HCT116 (cell line): ENCODE measurements around the gene GALNT7. TPM values are rescaled to one million over a fixed set of nuclear protein-coding genes. Genes with fewer than 3 reads are reported as not detected.

Source experiments
- ATAC-seq: fragments of 200-7000 bp; cut with Tn5 transposase; 2 replicates; pipeline ENCODE4 v1.9.1; 2020; ENCODE audit warnings: mild to moderate bottlenecking, moderate library complexity
- BruUV-seq: library from RNA; stranded (reverse); fragments of 400-500 nt; replicated peaks from 2 replicates; lab custom pipeline; 2021; lab: Mats Ljungman, UMichigan
- CTCF ChIA-PET: fragments of 300-600 bp; sonication (Branson Sonifier 250); formaldehyde crosslinking; loops from one replicate; lab custom pipeline; 2021; ENCODE audit warnings: antibody characterized with exemption; lab: Charles Lee
- POLR2A ChIA-PET: fragments of 300-600, 350-600 bp; sonication (Branson Sonifier 250); formaldehyde crosslinking; loops from one replicate; lab custom pipeline; 2021; ENCODE audit warnings: antibody characterized with exemption; lab: Charles Lee
- RAD21 ChIA-PET, 2 experiments: fragments of 300-600 bp; sonication (Branson Sonifier 250); formaldehyde crosslinking; loops; one replicate each; lab custom pipeline; 2023; ENCODE audit warnings: low total read pairs in 2 of 2; ENCODE audit not compliant: uncharacterized antibody in 2 of 2, unreplicated experiment in 2 of 2, low non-redundant PET in 1 of 2; lab: Charles Lee
- DNase-seq: peaks from one replicate; pipeline ENCODE4 v3.0.0-alpha.2; 2010; ENCODE audit warnings: low read depth, low spot score
- H2AFZ ChIP-seq: fragments of 200-600 bp; shearing (Covaris generic), sonication (generic); 2 replicates; pipeline ENCODE4 v1.6.1; 2017; ENCODE audit warnings: low read depth, mixed run types, mixed read lengths, antibody characterized with exemption, low read length; ENCODE audit not compliant: poor library complexity, severe bottlenecking
- H3K27ac ChIP-seq: 2 replicates; pipeline ENCODE4 v1.5.1; 2012; ENCODE audit warnings: low read depth, low read length
- H3K27me3 ChIP-seq: fragments of 200-600 bp; sonication (generic); 2 replicates; pipeline ENCODE4 v1.6.1; 2016; ENCODE audit warnings: mixed run types, low read length, mixed read lengths; ENCODE audit not compliant: insufficient read depth
- H3K36me3 ChIP-seq, 2 experiments: fragments of 200-500 bp in 1 of 2; fragments of 200-600 bp in 1 of 2; sonication (Bioruptor generic) in 1 of 2; sonication (generic) in 1 of 2; 2 replicates each; pipeline versions ENCODE4 v1.5.1 to v1.6.1; 2014 to 2016; ENCODE audit warnings: low read length in 2 of 2, inconsistent platforms in 1 of 2, mixed read lengths in 1 of 2, mixed run types in 1 of 2; ENCODE audit not compliant: insufficient read depth in 2 of 2, control insufficient read depth in 1 of 2
- H3K4me1 ChIP-seq, 2 experiments: fragments of 200-600 bp in 1 of 2; sonication (generic) in 1 of 2; 2 replicates each; pipeline versions ENCODE4 v1.5.1 to v1.6.1; 2012 to 2017; ENCODE audit warnings: low read length in 2 of 2, inconsistent platforms in 1 of 2, mild to moderate bottlenecking in 1 of 2, mixed read lengths in 1 of 2, mixed run types in 1 of 2, moderate library complexity in 1 of 2; ENCODE audit not compliant: insufficient read depth in 2 of 2, control insufficient read depth in 1 of 2
- H3K4me2 ChIP-seq: fragments of 200-600 bp; sonication (generic); 2 replicates; pipeline ENCODE4 v1.6.1; 2017; ENCODE audit warnings: mixed run types, low read length, mixed read lengths
- H3K4me3 ChIP-seq, 2 experiments: fragments of 200-600 bp in 1 of 2; sonication (generic) in 1 of 2; replicated peaks in 1 of 2; 2 replicates each; pipeline ENCODE4 v1.5.1; 2011 to 2016; ENCODE audit warnings: low read length in 2 of 2, control low read depth in 1 of 2, low read depth in 1 of 2, mild to moderate bottlenecking in 1 of 2, mixed read lengths in 1 of 2, mixed run types in 1 of 2
- H3K79me2 ChIP-seq: fragments of 200-600 bp; sonication (generic); 2 replicates; pipeline ENCODE4 v1.6.1; 2017; ENCODE audit warnings: mild to moderate bottlenecking, mixed run types, low read length, moderate library complexity, mixed read lengths; ENCODE audit not compliant: insufficient read depth
- H3K9ac ChIP-seq: fragments of 200-600 bp; sonication (generic); 2 replicates; pipeline ENCODE4 v1.6.1; 2016; ENCODE audit warnings: low read length, mixed read lengths
- H3K9me2 ChIP-seq: fragments of 200-600 bp; sonication (generic), shearing (Covaris generic); 2 replicates; pipeline ENCODE4 v1.6.1; 2017; ENCODE audit warnings: mixed run types, mild to moderate bottlenecking, moderate library complexity; ENCODE audit not compliant: insufficient read depth
- H3K9me3 ChIP-seq, 2 experiments: fragments of 200-500 bp in 1 of 2; fragments of 200-600 bp in 1 of 2; sonication (Bioruptor generic) in 1 of 2; sonication (generic) in 1 of 2; 2 replicates each; pipeline ENCODE4 v1.6.1; 2014 to 2017; ENCODE audit warnings: low read length in 2 of 2, mixed read lengths in 2 of 2, inconsistent platforms in 1 of 2, low read depth in 1 of 2, mild to moderate bottlenecking in 1 of 2, mixed run types in 1 of 2, moderate library complexity in 1 of 2; ENCODE audit not compliant: control insufficient read depth in 1 of 2, insufficient read depth in 1 of 2
- H4K20me1 ChIP-seq: fragments of 200-600 bp; sonication (generic), shearing (Covaris generic); 2 replicates; pipeline ENCODE4 v1.6.1; 2017; ENCODE audit warnings: mixed run types, mild to moderate bottlenecking, moderate library complexity; ENCODE audit not compliant: insufficient read depth
- CBX3 ChIP-seq: IDR thresholded peaks from 2 replicates; pipeline ENCODE4 v1.6.1; 2012; ENCODE audit warnings: low read depth
- CEBPB ChIP-seq: IDR thresholded peaks from 2 replicates; pipeline ENCODE4 v1.6.1; 2012; ENCODE audit warnings: low read depth
- CTCF ChIP-seq, 3 experiments: fragments of 200-600 bp in 1 of 3; sonication (generic) in 1 of 3; IDR thresholded peaks in 2 of 3; conservative IDR thresholded peaks in 1 of 3; 2 replicates each; pipeline ENCODE4 v1.5.1; 2012 to 2017; ENCODE audit warnings: low read depth in 2 of 3, low read length in 2 of 3, antibody characterized with exemption in 1 of 3, borderline replicate concordance in 1 of 3, control low read depth in 1 of 3, mild to moderate bottlenecking in 1 of 3, mixed read lengths in 1 of 3, mixed run types in 1 of 3, moderate library complexity in 1 of 3; ENCODE audit not compliant: insufficient read depth in 1 of 3
- EGR1 ChIP-seq: IDR thresholded peaks from 2 replicates; pipeline ENCODE4 v1.6.1; 2012; ENCODE audit warnings: low read depth
- YY1 ChIP-seq: IDR thresholded peaks from 2 replicates; pipeline ENCODE4 v1.6.1; 2011; ENCODE audit warnings: low read length, low read depth, moderate library complexity, mild to moderate bottlenecking; ENCODE audit not compliant: insufficient replicate concordance; ENCODE audit errors: extremely low read depth
- ZBTB33 ChIP-seq: IDR thresholded peaks from 2 replicates; pipeline ENCODE4 v1.6.1; 2011; ENCODE audit warnings: mild to moderate bottlenecking, low read length, moderate library complexity; ENCODE audit not compliant: insufficient replicate concordance; ENCODE audit errors: extremely low read depth
- ZNF274 ChIP-seq: fragments of 200-500 bp; sonication (Bioruptor generic); IDR thresholded peaks from 2 replicates; pipeline ENCODE4 v1.6.1; 2014; ENCODE audit warnings: mild to moderate bottlenecking, low read depth, low read length, inconsistent platforms
- intact Hi-C: fragments of 100-400 bp; cut with micrococcal nuclease; formaldehyde crosslinking; loops from 2 replicates; pipeline ENCODE4 v1.10.0; 2022
- total RNA-seq: library from RNA; stranded (reverse); gene quantifications from one replicate; pipeline ENCODE4 v1.2.1, GENCODE V29; 2021; ENCODE audit not compliant: unreplicated experiment

GALNT7 gene
- total RNA-seq, 1 experiment from 2014 or later: 21.3 TPM

- CTCF ChIA-PET: no interaction called here
- no peak for ATAC-seq
- DNase-seq: no peak
- RAD21 ChIA-PET: no interaction called here
- Histone ChIP-seq H3K36me3 (no peaks in the 10 kb centered on the region), H3K4me2 (no peak overlapping the region), H3K9me3 (no peaks in the 10 kb centered on the region), H3K4me1 (no peaks in the 10 kb centered on the region), H2AFZ (no peak overlapping the region)
- no peak for TF ChIP-seq CBX3
- TF ChIP-seq EGR1: no peak
- TF ChIP-seq CEBPB: no peak
- TF ChIP-seq YY1: no peak
- no peak for TF ChIP-seq ZNF274
- no peak for TF ChIP-seq ZBTB33
- no peak for TF ChIP-seq CTCF (IDR thresholded peaks at IDR 0.05 in 2 of 3, conservative IDR thresholded peaks at IDR 0.05 in 1 of 3; ENCODE audit: borderline replicate concordance in 1 of 3, insufficient read depth in 1 of 3, low read depth in 2 of 3, low read length in 2 of 3)
- TF ChIP-seq, all 23 proteins: peak for 0
- no peaks in the 10 kb centered on the region for H4K20me1 ChIP-seq
- H3K27ac ChIP-seq: no peak overlapping the region
- POLR2A ChIA-PET: no interaction called here
- no peak overlapping the region for H3K9ac ChIP-seq
- H3K4me3 ChIP-seq: no peak overlapping the region
- intact Hi-C loops: no loop called here
- BruUV-seq: no TSS peak
- no peaks in the 10 kb centered on the region for H3K9me2 ChIP-seq
- no peaks in the 10 kb centered on the region for H3K27me3 ChIP-seq
- H3K79me2 ChIP-seq: no peaks in the 10 kb centered on the region
Measured at GRCh38 chr4:173130687-173131086, 37.9 kb upstream of the GALNT7 start.
